ENCODE results near the gene SULT1C2.

- TF ChIP-seq, protein P1, sequence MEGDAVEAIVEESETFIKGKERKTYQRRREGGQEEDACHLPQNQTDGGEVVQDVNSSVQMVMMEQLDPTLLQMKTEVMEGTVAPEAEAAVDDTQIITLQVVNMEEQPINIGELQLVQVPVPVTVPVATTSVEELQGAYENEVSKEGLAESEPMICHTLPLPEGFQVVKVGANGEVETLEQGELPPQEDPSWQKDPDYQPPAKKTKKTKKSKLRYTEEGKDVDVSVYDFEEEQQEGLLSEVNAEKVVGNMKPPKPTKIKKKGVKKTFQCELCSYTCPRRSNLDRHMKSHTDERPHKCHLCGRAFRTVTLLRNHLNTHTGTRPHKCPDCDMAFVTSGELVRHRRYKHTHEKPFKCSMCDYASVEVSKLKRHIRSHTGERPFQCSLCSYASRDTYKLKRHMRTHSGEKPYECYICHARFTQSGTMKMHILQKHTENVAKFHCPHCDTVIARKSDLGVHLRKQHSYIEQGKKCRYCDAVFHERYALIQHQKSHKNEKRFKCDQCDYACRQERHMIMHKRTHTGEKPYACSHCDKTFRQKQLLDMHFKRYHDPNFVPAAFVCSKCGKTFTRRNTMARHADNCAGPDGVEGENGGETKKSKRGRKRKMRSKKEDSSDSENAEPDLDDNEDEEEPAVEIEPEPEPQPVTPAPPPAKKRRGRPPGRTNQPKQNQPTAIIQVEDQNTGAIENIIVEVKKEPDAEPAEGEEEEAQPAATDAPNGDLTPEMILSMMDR (conservative IDR thresholded peaks at IDR 0.05; ENCODE audit: low read depth, low read length): no peak
- TF ChIP-seq USF2 (IDR thresholded peaks at IDR 0.05; ENCODE audit: low read depth, low read length) (no peak), POLR2A (IDR thresholded peaks at IDR 0.05; ENCODE audit: low read depth, low read length) (no peak), MXI1 (IDR thresholded peaks at IDR 0.05; ENCODE audit: borderline replicate concordance, low read depth, low read length) (no peak), SMC3 (IDR thresholded peaks at IDR 0.05; ENCODE audit: low read depth, low read length) (no peak), RFX5 (IDR thresholded peaks at IDR 0.05; ENCODE audit: low read depth, low read length) (no peak), NFE2L2 (IDR thresholded peaks at IDR 0.05; ENCODE audit: low read depth, low read length) (no peak), CEBPB (IDR thresholded peaks at IDR 0.05; ENCODE audit: low read depth, low read length) (no peak), CHD1 (IDR thresholded peaks at IDR 0.05; ENCODE audit: low read depth, low read length) (no peak), MAFK (IDR thresholded peaks at IDR 0.05; ENCODE audit: low read depth, low read length) (no peak), BHLHE40 (IDR thresholded peaks at IDR 0.05; ENCODE audit: low read depth, low read length) (no peak), RAD21 (IDR thresholded peaks at IDR 0.05; ENCODE audit: low read length) (no peak)
- TF ChIP-seq, protein P2, sequence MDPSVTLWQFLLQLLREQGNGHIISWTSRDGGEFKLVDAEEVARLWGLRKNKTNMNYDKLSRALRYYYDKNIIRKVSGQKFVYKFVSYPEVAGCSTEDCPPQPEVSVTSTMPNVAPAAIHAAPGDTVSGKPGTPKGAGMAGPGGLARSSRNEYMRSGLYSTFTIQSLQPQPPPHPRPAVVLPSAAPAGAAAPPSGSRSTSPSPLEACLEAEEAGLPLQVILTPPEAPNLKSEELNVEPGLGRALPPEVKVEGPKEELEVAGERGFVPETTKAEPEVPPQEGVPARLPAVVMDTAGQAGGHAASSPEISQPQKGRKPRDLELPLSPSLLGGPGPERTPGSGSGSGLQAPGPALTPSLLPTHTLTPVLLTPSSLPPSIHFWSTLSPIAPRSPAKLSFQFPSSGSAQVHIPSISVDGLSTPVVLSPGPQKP (IDR thresholded peaks at IDR 0.05; ENCODE audit: borderline replicate concordance, low read depth, low read length): no peak
Observed at GRCh38 chr2:108262036-108262435, 26.7 kb upstream of the SULT1C2 start.
